Measurements from ENCODE around the gene OFD1.

GRCh38 chrX:13756381-13756780 lies 21.8 kb downstream of the OFD1 start:
- no peak for TF ChIP-seq CTCF (IDR thresholded peaks at IDR 0.05)
- TF ChIP-seq POLR2A (IDR thresholded peaks at IDR 0.05): no peak

All from esophagus squamous epithelium (tissue), 4 donors.